Coronary artery (tissue), 2 donors: Measurements from ENCODE around the gene FBXO2.
A peak's percentile ranks its signal among the peaks of the same experiment; 100 is the strongest.

ENCODE experiments used
- DNase-seq: peaks from one replicate; pipeline ENCODE4 v3.0.0-alpha.2; 2017; ENCODE audit warnings: low spot score
- H3K27ac ChIP-seq, 2 donors: fragments of 200-600 bp; sonication (generic); one replicate each; pipeline ENCODE4 v1.5.1; 2016 to 2019
- H3K4me3 ChIP-seq: fragments of 200-600 bp; sonication (generic); 2 replicates; pipeline ENCODE4 v1.5.1; 2016; ENCODE audit warnings: mild to moderate bottlenecking, moderate library complexity
- CTCF ChIP-seq: fragments of 200-600 bp; sonication (generic); IDR thresholded peaks from one replicate; pipeline ENCODE4 v1.5.1; 2019; ENCODE audit warnings: antibody characterized with exemption

FBXO2 gene

GRCh38 chr1:11654137-11654938, at the start of gene FBXO2, which contains the start of gene FBXO44:
Gene FBXO2, minus strand, starts transcription at chr1:11654429. Its CDS starts 89 bp downstream, at chr1:11654340.
Gene FBXO44, plus strand, starts transcription at chr1:11654877. Its CDS starts 959 bp downstream, at chr1:11655836.
- Histone ChIP-seq H3K27ac (peak within 1 kb of the TSS in 1 of 2 donors; percentile 75), H3K4me3 (peak within 1 kb of the TSS; percentile 91)
- no peak for DNase-seq
- no peak for TF ChIP-seq CTCF

- no peak overlapping the region for H3K4me3 ChIP-seq
- no peak for DNase-seq
- no peak for TF ChIP-seq CTCF
- H3K27ac ChIP-seq: no peak overlapping the region
Measured at GRCh38 chr1:11703357-11704193, 49.3 kb upstream of the FBXO2 start.

GRCh38 chr1:11701981-11702803, 48.0 kb upstream of the FBXO2 start:
- no peak overlapping the region for H3K27ac ChIP-seq
- H3K4me3 ChIP-seq: peak overlapping the region; percentile 43
- TF ChIP-seq CTCF: no peak
- DNase-seq: no peak

GRCh38 chr1:11701551-11701961, 47.3 kb upstream of the FBXO2 start:
- no peak for DNase-seq
- peak overlapping the region; percentile 43 for H3K4me3 ChIP-seq
- H3K27ac ChIP-seq: no peak overlapping the region
- no peak for TF ChIP-seq CTCF

GRCh38 chr1:11700601-11701467, 46.6 kb upstream of the FBXO2 start:
- Histone ChIP-seq H3K4me3 (peak overlapping the region; percentile 43), H3K27ac (no peak overlapping the region)
- no peak for DNase-seq
- no peak for TF ChIP-seq CTCF

GRCh38 chr1:11697893-11698210, 43.6 kb upstream of the FBXO2 start:
- no peak for DNase-seq
- no peak for TF ChIP-seq CTCF
- Histone ChIP-seq H3K27ac (no peak overlapping the region), H3K4me3 (no peak overlapping the region)
